HG02943 (cell line): ENCODE measurements around the gene CSTA.

Source experiments
- ATAC-seq: cut with Tn5 transposase; IDR thresholded peaks from one replicate; pipeline ENCODE4 v1.9.1; 2021; ENCODE audit warnings: mild to moderate bottlenecking, low read depth, moderate library complexity; ENCODE audit not compliant: unreplicated experiment

Gene CSTA

DNA sequence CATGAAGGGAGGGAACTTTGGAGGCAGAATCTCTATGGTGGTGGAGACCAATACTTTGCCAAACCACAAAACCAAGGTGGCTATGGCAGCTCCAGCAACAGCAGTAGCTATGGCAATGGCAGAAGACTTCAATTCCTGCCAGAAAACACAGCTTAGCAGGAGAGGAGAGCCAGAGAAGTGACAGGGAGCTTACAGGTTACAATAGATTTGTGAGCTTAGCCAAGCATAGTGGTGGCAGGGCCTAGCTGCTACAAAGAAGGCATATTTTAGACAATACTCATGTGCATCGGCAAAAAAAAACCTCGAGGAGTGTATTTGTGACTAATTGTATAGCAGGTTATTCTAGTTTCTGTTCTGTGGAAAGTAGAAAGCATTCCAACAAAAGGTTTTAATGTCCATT, 6.4 kb upstream of the CSTA start:
- no peak for ATAC-seq

DNA sequence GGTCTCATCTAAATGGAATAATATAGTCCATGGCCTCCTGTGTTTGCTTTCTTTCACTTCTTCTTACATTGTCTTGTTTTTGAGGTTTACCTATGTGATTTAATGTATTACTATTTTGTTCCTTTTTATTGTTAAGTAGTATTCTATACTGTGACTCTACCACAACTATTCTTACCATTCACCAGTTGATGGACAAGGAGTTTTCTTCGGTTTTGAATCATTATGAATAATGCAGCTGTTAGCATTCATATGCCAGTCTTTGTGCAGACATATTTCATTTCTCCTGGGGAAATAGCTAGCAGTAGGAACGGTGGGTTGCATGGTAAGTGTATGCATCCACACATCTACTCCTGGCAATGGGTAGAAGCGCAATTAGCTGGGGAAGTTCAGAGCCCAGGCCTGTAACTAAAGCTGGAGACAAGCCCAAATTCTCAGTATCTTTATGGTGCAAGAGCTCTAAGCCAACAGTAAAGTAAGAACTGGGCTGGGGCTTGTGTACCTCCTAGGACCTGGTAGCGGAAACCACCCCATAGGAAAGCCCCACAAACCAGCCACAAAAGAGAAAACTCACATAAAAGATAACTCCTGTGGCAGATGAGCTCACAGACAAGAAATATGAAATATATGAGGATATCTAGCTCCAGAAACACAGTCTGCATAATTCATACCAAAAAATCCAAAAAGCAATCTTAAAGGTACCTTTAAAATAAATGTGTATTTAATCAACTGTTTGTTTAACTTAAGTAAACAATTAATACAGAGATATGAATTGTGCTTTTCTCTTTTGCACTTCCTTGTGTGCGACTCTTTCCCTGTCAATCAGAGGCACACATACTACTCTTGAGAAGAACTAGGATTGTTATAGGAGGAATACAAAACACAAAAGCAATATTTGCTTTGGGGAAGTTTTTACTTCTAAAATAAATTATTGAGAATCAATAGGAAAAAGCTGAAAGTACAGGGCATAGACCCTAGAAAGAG, 2.7 kb upstream of the CSTA start:
- no peak for ATAC-seq

DNA sequence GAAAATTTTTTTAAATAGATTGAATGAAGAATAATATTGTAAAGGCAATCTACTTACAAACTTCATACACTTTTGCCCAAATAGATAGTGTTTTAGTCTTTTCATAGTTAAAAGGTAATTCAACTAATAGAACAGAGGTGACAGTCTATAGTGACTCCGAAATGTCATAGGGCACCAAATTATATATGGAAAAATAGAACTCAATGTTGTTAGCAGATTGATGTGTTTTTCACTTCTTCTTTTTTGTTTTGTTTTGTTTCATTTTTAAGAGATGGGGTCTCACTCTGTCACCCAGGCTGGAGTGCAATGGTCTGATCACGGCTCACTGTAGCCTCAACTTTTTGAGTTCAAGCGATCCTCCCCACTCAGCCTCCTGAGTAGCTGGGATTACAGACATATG, 721 bp downstream of the CSTA start:
- ATAC-seq: no peak

DNA sequence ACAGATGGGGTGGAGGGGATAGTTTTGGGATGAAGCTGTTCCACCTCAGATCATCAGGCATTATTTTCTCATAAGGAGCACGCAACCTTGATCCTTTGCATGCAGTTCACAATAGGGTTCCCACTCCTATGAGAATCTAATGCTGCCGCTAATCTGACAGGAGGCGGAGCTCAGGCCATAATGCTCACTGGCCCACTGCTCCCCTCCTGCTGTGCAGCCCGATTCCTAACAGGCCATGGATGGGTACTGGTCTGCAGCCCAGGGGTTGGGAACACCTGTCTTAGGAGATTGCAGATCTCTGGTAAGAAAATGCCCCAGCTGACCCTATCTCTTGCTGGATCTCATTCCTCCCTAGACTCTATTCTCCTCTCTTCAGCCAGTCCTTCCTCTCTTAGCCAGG, 6.8 kb downstream of the CSTA start:
- no peak for ATAC-seq

DNA sequence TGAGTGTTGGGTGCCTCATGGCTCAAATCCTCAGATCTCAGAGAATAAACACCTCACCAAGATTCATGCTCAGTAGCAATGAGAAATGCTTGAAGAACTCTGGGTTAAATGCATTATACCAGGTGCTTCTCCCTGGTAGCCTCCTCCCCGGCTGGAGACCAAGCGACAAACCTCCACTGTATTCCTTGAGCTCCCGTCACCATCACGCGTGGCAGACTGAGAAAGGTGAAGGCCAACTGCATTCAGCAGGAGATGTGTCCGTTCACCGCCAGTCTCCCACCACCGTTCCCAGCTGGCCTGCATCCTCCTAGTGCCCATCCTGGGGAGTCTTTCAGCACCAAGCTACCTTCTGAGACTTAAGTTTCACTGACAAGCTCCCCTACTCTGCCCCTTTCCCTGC, 7.5 kb downstream of the CSTA start:
- no peak for ATAC-seq

DNA sequence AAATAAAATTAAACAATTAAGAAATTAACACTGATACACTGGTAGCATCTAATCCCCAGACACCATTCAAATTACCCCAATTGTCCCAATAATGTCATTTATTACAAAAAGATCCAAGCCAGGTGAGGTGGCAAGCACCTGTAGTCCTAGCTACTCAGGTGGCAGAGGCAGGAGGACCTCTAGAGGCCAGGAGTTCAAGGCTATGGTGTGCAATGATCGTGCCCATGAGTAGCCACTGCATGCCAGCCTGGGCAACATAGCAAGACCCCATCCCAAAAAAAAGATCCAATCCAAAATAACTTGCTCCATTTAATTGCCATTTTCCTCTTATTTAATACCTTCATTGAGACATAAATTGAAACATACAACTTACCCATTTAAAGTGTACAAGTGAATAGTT, 17.8 kb downstream of the CSTA start:
- ATAC-seq: no peak

DNA sequence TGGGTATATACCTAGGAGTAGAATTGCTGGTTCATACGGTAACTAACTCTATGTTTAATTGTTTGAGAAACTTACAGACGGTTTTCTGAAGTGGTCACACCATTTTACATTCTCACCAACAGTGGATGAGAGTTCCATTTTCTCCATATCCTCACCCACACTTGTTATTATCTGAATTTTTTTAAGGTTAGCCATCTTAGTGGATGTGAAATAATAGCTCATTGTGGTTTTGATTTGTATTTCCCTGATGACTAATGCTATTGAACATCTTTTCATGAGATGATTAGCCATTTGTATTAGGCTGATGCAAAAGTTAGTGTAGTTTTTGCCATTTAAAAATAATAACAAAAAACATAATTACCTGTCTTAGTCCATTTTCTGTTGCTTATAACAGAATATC, 18.6 kb downstream of the CSTA start:
- no peak for ATAC-seq

DNA sequence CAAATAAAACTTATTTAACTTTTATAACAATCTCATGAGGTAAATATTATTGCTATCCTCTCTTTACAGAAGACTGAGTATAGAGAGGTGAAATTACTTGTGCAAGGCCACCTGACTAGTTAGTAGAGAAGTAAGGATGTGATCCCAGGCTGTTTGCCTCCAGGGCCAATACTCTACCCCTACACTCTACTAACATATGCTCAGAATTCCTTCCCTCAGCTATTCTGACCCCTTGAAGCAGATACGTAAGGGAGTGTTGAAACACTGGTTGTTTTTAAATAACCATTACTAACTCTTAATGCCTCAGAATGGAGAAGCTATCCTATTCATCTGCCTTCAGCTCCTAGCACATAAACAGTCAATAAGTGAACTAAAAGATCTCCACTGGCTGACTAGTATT, 24.1 kb downstream of the CSTA start:
- no peak for ATAC-seq

DNA sequence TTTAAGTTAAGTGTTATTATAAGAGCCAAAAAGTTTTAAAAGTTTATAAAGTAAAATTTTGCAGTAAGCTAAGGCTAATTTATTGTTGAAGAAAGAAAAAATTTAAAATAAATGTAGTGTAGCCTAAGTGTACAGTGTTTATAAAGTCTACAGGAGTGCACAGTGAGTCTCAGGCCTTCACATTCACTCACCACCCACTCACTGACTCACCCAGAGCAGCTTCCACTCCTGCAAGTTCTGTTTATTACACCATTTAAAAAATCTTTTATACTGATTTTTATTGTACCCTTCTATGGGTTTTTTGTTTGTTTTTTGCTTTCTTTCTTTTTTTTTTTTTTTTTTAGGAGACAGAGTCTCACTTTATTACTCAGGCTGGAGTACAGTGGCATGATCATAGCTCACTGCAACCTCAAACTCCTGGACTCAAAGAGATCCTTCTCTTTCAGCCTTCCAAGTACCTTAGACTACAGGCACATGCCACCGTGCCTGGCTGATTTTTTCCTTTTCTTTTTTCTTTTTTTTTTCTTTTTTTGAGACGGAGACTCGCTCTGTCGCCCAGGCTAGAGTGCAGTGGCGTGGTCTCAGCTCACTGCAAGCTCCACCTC, 25.9 kb downstream of the CSTA start:
- ATAC-seq: no peak

DNA sequence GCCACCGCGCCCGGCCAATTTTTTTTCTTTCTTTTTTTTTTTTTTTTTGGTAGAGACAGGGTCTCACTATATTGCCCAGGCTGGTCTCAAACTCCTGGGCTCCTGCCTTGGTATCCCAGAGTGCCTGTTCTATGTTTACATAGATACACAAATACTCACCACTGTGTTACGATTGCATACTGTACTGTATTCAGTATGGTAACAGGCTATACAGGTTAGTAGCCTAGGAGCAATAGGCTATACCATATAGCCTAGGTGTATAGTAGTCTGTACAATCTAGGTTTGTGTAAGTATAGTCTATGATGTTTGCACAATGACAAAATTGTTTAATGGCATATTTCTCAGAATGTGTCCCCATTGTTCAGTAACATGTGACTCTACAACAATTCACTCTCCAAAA, 26.6 kb downstream of the CSTA start:
- no peak for ATAC-seq

DNA sequence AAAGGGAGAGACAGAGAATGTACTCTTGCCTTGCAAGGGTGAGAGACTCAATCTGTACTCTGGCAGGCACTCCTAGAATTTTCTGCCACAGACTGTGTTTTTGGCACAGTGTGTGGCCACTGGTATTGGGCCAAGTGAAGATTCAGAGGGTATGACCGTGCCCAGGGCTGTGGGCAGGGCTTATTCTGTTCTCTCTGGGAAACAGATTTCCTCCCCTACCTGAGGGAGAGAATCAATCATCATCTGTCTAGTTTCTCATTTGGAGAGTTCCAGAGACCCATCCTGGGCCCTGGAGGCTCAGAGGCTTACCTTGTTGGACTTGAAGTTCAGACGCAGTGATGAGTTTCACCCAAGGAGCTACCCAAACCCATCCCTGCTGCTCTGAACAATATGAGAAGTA, 28.2 kb downstream of the CSTA start:
- no peak for ATAC-seq

DNA sequence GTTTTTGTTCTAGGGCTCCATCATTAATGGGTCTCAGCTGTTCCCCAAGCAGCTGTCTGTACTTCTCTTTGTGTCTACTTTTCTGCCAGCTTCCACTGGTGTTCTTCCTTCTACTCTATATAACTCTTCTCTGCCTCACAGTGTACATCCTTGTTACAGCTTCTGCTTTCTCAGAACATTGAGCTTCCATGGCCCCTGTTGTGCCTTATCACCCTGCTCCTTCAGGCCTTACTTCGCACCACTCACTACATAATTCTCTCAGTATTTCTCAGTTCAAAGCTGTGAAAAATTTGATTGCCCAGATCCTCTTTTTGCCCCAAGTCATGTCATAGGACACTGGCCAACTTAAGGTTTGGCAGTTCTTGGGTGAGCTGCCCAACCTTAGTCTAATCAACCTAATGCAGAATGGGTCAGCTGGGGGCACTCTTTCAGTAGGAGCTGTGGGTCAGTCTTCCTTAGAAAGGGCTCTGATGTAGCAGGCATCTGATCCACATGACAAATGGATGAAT, 28.9 kb downstream of the CSTA start:
- no peak for ATAC-seq

DNA sequence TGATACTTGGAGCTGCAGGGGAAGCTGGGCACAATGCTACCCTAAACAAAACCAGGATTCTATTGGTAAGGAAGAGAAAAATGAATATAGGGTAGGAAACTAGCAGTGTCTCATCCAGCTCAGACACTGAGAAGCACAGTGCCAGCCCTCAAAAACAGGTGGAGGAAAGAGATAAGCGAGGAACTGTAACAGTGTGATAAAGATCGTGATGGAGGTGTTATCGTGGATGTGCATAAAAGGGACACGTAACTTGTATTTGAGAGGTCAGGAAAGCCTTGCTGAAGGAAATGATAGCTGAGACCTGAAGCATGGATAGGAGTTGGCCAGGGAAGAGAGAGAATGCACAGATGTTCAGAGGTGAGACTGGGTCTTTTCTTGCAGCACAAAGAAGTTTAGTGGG, 30.6 kb downstream of the CSTA start:
- no peak for ATAC-seq

DNA sequence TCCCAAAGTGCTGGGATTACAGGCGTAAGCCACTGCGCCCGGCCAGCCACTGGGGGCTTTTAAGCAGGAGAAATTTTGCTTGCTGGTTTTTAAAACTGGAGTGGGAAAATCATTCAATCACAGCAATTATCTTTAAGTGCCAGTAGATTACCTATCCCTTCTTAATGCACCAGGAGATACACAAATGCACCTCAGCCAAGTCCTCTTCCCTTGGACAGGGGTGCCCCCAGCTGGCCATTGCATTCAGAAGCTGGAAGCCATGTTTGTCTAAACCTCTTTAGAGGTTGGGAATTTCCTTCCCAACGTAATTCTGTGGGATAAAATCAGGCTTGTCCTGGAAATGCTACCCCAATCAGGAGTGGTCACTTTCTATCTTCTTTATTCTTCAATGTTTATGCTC, 31.4 kb downstream of the CSTA start:
- no peak for ATAC-seq

DNA sequence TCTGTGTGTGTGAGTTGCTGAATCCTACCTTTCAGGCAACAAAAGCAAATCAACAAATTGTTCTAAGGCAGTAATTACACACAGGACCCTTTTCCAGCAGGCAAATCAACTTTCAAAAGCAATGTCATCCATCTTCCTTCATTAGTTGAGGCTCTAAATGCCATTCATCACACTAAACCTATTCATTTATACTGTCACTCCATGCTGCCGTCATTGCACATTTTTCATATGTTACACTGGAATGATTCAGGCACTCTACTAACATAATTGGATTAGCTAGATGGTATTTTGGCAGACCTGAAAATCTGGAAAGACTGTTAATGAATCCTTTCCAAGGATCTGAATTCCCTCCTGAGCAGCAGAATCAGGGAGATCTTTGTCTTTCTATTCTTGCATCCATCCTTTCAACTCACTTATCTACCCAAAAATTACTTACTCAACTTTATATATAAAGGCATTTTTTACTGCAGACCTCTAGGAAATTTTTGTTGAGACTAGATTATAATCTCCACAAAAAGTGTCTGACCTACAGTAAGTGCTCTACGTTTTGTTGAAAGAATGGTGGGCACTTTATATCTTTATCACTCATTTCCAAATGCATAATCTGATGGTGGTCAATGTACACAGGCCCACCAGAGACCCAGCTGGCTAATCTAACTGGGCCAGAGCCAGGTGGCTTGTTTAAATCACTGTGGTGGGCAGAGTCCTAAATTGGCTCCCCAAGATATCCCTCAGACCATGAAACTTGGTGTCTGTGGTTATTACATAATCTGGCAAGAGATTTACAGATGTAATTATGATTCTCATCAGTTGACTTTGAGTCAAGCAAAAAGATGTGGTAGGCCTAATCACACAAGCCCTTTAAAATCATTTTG, 33.0 kb downstream of the CSTA start:
- ATAC-seq: no peak

DNA sequence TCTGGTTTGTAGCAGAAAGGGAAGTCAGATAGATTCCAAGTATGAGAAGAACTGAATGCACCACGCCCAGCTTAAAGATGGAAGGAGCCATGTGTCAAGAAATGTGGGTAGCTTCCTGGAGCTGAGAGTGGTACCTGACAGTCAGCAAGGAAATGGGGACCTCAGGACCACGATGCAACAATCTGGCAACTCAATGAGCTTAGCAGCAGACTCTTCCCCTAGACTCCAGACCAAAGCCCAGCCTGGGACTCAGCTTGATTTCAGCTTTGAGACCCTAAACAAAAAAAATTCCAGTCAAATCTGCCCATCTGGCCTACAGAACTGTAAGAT, 33.6 kb downstream of the CSTA start:
- ATAC-seq: no peak

DNA sequence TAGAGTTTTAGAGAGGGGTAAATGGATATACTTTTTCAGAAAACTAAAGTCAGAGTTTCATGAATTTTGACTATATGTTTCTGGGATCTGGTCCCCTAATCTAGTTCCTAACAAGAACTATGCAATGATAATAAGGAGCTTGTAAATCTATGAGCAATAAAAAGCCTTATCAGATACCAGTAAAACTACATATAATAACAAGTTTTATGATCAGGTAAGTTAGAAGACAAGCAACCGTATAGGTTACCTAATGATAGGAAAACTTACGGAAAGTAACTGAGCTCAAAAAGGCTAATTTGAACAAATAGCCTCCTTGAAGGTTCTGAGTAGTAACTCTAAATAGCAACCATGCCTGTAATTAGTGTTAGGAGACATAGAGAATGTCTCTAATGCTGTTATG, 37.0 kb downstream of the CSTA start:
- no peak for ATAC-seq

DNA sequence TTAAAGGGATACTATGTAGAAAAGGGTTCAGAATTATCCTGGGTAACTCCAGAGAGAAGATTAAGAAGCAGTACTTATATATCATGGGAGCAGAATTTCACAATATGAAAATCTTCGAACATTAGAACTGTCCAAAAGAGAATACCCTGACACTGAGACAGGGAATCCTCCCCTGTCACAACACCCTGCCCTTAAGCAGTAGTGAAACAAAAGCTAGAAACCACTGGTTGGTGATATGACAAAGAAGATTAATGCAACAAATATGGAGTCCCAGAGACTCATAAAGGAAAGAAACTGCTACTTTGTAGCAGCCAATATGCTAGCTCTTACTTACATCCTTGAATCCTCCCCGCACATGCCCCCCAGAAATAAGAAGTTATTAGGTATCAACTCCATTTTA, 39.4 kb downstream of the CSTA start:
- no peak for ATAC-seq

DNA sequence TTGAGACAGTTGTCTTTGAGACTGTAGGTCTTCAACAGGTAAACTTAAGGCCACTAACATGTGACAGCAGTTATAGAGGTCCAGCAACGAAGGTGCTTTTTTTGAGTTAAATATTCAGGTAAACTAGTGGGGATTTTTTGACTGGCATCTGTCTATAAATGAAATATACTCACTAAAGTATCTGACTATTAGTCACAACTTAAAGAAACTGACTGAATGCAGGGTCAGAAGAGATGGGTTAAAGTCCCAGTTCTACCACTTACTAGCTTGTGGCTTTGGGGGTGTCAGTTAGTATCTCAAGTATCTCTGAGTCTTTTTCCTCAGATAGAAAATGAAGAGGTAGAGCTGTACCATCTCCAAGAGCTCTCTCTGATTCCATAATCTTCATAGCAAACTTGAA, 40.0 kb downstream of the CSTA start:
- ATAC-seq: peak; percentile 44

DNA sequence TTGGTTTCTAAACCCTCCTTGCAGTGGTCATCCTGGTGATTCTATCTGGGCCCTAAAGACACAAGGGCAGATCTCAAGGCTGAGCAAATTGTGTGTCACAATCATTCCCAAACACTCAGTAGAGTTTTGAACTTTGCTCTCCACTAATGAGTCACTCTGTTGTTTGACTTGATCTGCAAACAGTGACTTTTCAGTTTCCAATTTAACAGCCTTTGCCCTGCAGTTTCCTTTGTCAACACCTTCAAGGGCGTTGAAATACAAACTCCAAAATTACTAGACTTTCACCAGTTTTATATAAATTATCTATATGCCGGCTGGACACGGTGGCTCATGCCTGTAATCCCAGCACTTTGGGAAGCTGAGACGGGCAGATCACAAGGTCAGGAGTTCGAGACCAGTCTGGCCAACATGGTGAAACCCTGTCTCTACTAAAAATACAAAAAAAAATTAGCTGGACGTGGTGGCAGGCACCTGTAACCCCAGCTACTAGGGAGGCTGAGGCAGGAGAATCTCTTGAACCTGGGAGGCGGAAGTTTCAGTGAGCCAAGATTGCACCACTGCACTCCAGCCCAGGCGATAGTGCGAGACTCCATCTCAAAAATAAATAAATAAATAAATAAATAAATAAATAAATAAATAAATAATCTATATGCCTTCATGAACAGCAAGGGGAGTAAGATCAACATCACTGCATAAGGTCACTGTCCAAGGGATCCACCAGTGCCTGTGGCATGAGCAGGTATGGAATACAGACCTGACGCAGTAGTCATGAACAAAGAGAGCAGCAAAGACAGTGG, 40.7 kb downstream of the CSTA start:
- ATAC-seq: peak; percentile 66
